Hematopoietic multipotent progenitor cell treated with erythropoietin and hydrocortisone succinate and interleukin-3 and kit ligand, for 4 days (in vitro differentiated cells): ENCODE measurements around the gene USP38.
"Not testable (repeated sequence)": the region's sequence is repeated elsewhere in the genome, so short reads cannot be mapped to it uniquely, and the experiment has no call there.

Experiments used
- DNase-seq: peaks from one replicate; pipeline ENCODE4 v3.0.0-alpha.2; 2015

Gene USP38

GRCh38 chr4:143262838-143263237 is 78.1 kb downstream of the USP38 start:
- DNase-seq, result no peak

DNA sequence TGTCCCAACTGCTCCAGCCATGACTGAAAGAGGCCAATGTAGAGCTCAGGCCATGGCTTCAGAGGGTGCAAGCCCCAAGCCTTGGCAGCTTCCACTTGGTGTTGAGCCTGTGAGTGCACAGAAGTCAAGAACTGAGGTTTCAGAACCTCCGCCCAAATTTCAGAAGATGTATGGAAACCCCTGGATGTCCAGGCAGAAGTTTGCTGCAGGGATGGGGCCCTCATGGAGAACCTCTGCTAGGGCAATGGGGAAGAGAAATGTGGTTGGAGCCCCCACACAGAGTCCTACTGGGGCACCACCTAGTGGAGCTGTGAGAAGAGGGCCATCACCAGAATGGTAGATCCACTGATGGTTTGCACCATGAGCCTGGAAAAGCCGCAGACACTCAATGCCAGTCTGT is 83.0 kb downstream of the USP38 start:
- not testable (repeated sequence) for DNase-seq

- no peak for DNase-seq
Observed at GRCh38 chr4:143270256-143270838, 85.6 kb downstream of the USP38 start.
